ENCODE results near the gene APBA1. TPM values are rescaled to one million over a fixed set of nuclear protein-coding genes. Genes with fewer than 3 reads are reported as not detected.
A peak's percentile ranks its signal among the peaks of the same experiment; 100 is the strongest.

APBA1 gene
- total RNA-seq, 1 donor from 2014 or later = 4.9 TPM

DNA sequence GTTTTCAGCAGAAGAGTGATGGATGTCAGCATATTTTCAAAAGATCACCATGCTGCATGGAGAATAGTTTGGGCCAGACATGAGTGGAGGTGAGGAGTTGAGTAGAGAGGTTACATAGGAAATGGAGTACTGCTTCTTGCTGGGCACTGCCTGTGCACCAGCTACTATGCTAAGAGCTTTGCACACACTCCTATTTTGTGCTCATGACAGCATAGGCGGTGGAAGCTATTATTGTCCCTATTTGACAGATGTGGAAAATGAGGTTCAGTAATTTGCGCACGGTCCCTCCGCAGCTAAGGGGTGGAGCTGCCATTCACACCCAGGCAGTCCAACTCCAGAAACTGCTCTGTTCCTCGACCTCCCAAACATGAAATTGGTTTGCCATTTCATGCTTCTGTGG, 279.3 kb downstream of the APBA1 start:
- DNase-seq = no peak

DNA sequence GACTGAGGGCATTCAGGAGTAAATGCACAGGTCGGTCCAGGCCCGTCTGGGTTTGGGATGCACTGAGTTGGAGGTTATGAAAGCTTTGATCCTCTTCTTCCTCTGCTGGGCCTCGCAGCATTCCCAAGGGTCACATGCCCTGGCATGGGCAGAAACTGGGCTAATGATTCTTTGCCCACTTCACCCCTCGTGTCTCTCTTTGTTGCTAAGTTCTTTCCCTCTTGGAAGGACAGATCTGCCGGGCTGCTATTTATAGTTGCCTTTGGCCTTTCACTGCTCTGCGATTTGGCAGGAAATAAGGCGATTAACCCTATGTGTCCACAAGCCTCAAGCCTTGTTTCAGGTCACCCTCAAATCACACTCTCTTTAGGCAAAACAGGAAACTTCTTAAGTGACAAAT, 280.2 kb downstream of the APBA1 start:
- peak; percentile 47 for DNase-seq

- no peak for DNase-seq
Measured at GRCh38 chr9:69391487-69391886, 280.7 kb downstream of the APBA1 start.

GRCh38 chr9:69389437-69389995, 282.7 kb downstream of the APBA1 start:
- no peak for DNase-seq

DNA sequence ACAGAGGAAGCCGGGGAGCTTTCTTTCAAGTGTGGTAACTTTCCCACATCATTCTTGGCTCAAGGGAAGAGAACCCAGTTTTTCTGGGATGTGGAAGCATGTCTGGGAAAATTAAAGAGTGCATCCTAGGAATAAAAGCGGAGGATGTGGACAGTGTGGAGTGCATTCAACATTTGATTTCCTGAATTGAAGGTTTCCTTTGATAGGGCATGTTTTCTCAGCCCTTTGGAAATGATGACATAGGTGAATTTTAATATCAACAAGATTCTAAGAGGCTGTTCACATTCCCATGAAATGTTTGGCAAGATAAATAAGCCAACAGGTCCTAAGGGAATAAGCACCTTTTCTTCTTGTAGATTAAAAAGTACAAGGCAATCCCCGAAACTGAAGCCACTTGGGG, 283.6 kb downstream of the APBA1 start:
- no peak for DNase-seq

DNA sequence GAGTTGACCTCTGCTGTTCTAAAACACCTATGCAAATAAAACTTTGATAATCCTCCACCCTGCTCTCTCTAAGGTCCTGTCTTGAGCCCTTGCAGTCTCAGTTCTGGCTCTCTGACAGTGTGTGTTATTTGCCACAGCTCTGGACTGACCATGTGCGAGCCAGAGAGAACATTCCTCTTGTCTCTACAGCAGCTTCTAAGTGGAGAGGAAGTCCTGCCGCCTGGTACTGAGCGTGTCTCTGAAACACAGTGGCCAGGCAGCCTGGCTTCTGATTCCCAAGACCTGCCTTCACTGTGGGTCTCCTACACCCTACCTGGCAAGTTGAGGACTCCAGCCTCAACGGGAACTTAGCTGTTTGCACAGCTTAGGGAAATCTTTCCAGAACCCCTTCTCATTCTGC, 285.5 kb downstream of the APBA1 start:
- no peak for DNase-seq

GRCh38 chr9:69385581-69386033, 286.6 kb downstream of the APBA1 start:
- DNase-seq = peak; percentile 91

GRCh38 chr9:69382135-69382534, 290.0 kb downstream of the APBA1 start:
- no peak for DNase-seq

GRCh38 chr9:69380811-69381210, 291.4 kb downstream of the APBA1 start:
- DNase-seq = no peak

DNA sequence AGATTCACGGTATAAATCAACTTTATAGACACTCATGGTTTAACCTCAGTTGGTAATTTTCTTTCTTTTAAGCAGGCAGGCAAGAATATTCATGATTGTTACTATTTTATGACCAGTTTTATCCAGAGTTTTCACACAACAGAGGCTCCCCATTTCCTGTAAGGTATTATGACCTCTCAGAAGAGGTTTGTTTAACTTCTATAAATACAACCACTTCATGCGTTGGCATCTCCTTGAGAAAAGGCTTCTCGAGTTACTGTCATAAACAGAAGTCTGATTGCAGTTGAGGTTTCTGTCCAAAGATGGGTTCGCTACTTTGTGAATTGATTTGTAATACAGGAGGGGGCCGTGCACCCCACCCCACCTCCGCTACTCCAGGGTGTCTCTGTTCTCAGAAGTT, 291.9 kb downstream of the APBA1 start:
- DNase-seq = no peak

DNA sequence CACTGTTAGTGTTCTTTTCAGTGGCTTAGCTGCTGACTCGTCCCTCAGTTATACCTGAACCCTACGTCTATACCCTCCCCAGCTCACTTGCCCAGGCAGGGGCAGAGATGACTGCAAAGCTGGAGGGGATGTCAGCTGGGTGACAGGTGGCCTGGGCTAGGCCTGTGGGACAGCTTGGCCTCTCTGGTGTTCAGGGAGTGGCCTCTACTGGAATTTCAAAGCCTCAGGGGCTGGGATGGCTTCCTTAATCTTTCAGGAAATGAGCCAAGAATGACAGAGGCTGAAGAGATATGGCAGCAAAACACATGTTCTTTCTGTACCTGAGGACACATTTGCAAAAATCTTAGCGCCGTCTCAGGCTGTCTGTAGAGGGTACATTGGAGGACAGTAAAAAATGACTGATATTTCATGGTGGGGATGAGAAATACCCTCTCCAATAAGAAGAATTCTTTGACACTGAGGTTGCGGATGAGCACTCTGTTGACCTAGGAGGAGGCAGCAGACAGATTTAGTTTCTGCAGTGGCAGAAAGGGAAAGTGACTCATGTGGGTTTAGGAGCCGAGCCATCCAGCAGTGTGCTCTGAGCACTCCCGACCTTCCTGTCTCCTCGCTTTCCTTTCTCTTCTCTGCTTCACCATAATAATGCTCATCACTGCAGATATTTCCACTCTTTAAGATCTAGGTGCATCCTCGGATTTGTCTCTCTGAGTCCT, 292.7 kb downstream of the APBA1 start:
- DNase-seq = peak; percentile 79

- DNase-seq = no peak
Measured at GRCh38 chr9:69377981-69378380, 294.2 kb downstream of the APBA1 start.

Other genes with a start within 250 kb of the APBA1 start
- gene PTAR1, start 87.6 kb upstream of the APBA1 start, total RNA-seq = 52.8 and 78.1 TPM in 2 replicates
- not detected in 2 replicates for gene CFAP95, start 148.4 kb upstream of the APBA1 start, total RNA-seq

Data from dermis blood vessel endothelial cell (primary cell).